HCT116 (cell line): ENCODE data around the gene PSD. TPM values are rescaled to one million over a fixed set of nuclear protein-coding genes. Genes with fewer than 3 reads are reported as not detected.
A peak's percentile ranks its signal among the peaks of the same experiment; 100 is the strongest.

ENCODE experiments used
- ATAC-seq: fragments of 200-7000 bp; cut with Tn5 transposase; 2 replicates; pipeline ENCODE4 v1.9.1; 2020; ENCODE audit warnings: mild to moderate bottlenecking, moderate library complexity
- BruUV-seq: library from RNA; stranded (reverse); fragments of 400-500 nt; replicated peaks from 2 replicates; lab custom pipeline; 2021; lab: Mats Ljungman, UMichigan
- CTCF ChIA-PET: fragments of 300-600 bp; sonication (Branson Sonifier 250); formaldehyde crosslinking; loops from one replicate; lab custom pipeline; 2021; ENCODE audit warnings: antibody characterized with exemption; lab: Charles Lee
- POLR2A ChIA-PET: fragments of 300-600, 350-600 bp; sonication (Branson Sonifier 250); formaldehyde crosslinking; loops from one replicate; lab custom pipeline; 2021; ENCODE audit warnings: antibody characterized with exemption; lab: Charles Lee
- RAD21 ChIA-PET, 2 experiments: fragments of 300-600 bp; sonication (Branson Sonifier 250); formaldehyde crosslinking; loops; one replicate each; lab custom pipeline; 2023; ENCODE audit warnings: low total read pairs in 2 of 2; ENCODE audit not compliant: uncharacterized antibody in 2 of 2, unreplicated experiment in 2 of 2, low non-redundant PET in 1 of 2; lab: Charles Lee
- DNase-seq: peaks from one replicate; pipeline ENCODE4 v3.0.0-alpha.2; 2010; ENCODE audit warnings: low read depth, low spot score
- H2AFZ ChIP-seq: fragments of 200-600 bp; shearing (Covaris generic), sonication (generic); 2 replicates; pipeline ENCODE4 v1.6.1; 2017; ENCODE audit warnings: low read depth, mixed run types, mixed read lengths, antibody characterized with exemption, low read length; ENCODE audit not compliant: poor library complexity, severe bottlenecking
- H3K27ac ChIP-seq: 2 replicates; pipeline ENCODE4 v1.5.1; 2012; ENCODE audit warnings: low read depth, low read length
- H3K27me3 ChIP-seq: fragments of 200-600 bp; sonication (generic); 2 replicates; pipeline ENCODE4 v1.6.1; 2016; ENCODE audit warnings: mixed run types, low read length, mixed read lengths; ENCODE audit not compliant: insufficient read depth
- H3K36me3 ChIP-seq, 2 experiments: fragments of 200-500 bp in 1 of 2; fragments of 200-600 bp in 1 of 2; sonication (Bioruptor generic) in 1 of 2; sonication (generic) in 1 of 2; 2 replicates each; pipeline versions ENCODE4 v1.5.1 to v1.6.1; 2014 to 2016; ENCODE audit warnings: low read length in 2 of 2, inconsistent platforms in 1 of 2, mixed read lengths in 1 of 2, mixed run types in 1 of 2; ENCODE audit not compliant: insufficient read depth in 2 of 2, control insufficient read depth in 1 of 2
- H3K4me1 ChIP-seq, 2 experiments: fragments of 200-600 bp in 1 of 2; sonication (generic) in 1 of 2; 2 replicates each; pipeline versions ENCODE4 v1.5.1 to v1.6.1; 2012 to 2017; ENCODE audit warnings: low read length in 2 of 2, inconsistent platforms in 1 of 2, mild to moderate bottlenecking in 1 of 2, mixed read lengths in 1 of 2, mixed run types in 1 of 2, moderate library complexity in 1 of 2; ENCODE audit not compliant: insufficient read depth in 2 of 2, control insufficient read depth in 1 of 2
- H3K4me2 ChIP-seq: fragments of 200-600 bp; sonication (generic); 2 replicates; pipeline ENCODE4 v1.6.1; 2017; ENCODE audit warnings: mixed run types, low read length, mixed read lengths
- H3K4me3 ChIP-seq, 2 experiments: fragments of 200-600 bp in 1 of 2; sonication (generic) in 1 of 2; replicated peaks in 1 of 2; 2 replicates each; pipeline ENCODE4 v1.5.1; 2011 to 2016; ENCODE audit warnings: low read length in 2 of 2, control low read depth in 1 of 2, low read depth in 1 of 2, mild to moderate bottlenecking in 1 of 2, mixed read lengths in 1 of 2, mixed run types in 1 of 2
- H3K79me2 ChIP-seq: fragments of 200-600 bp; sonication (generic); 2 replicates; pipeline ENCODE4 v1.6.1; 2017; ENCODE audit warnings: mild to moderate bottlenecking, mixed run types, low read length, moderate library complexity, mixed read lengths; ENCODE audit not compliant: insufficient read depth
- H3K9ac ChIP-seq: fragments of 200-600 bp; sonication (generic); 2 replicates; pipeline ENCODE4 v1.6.1; 2016; ENCODE audit warnings: low read length, mixed read lengths
- H3K9me2 ChIP-seq: fragments of 200-600 bp; sonication (generic), shearing (Covaris generic); 2 replicates; pipeline ENCODE4 v1.6.1; 2017; ENCODE audit warnings: mixed run types, mild to moderate bottlenecking, moderate library complexity; ENCODE audit not compliant: insufficient read depth
- H3K9me3 ChIP-seq, 2 experiments: fragments of 200-500 bp in 1 of 2; fragments of 200-600 bp in 1 of 2; sonication (Bioruptor generic) in 1 of 2; sonication (generic) in 1 of 2; 2 replicates each; pipeline ENCODE4 v1.6.1; 2014 to 2017; ENCODE audit warnings: low read length in 2 of 2, mixed read lengths in 2 of 2, inconsistent platforms in 1 of 2, low read depth in 1 of 2, mild to moderate bottlenecking in 1 of 2, mixed run types in 1 of 2, moderate library complexity in 1 of 2; ENCODE audit not compliant: control insufficient read depth in 1 of 2, insufficient read depth in 1 of 2
- H4K20me1 ChIP-seq: fragments of 200-600 bp; sonication (generic), shearing (Covaris generic); 2 replicates; pipeline ENCODE4 v1.6.1; 2017; ENCODE audit warnings: mixed run types, mild to moderate bottlenecking, moderate library complexity; ENCODE audit not compliant: insufficient read depth
- ATF3 ChIP-seq: IDR thresholded peaks from 2 replicates; pipeline ENCODE4 v1.6.1; 2012
- EGR1 ChIP-seq: IDR thresholded peaks from 2 replicates; pipeline ENCODE4 v1.6.1; 2012; ENCODE audit warnings: low read depth
- EZH2 ChIP-seq: fragments of 200-600 bp; sonication (generic); IDR thresholded peaks from 2 replicates; pipeline ENCODE4 v1.6.1; 2017; ENCODE audit warnings: antibody characterized with exemption, mixed run types
- EZH2phosphoT487 ChIP-seq: fragments of 200-600 bp; IDR thresholded peaks from 2 replicates; pipeline ENCODE4 v1.6.1; 2018; ENCODE audit warnings: antibody characterized with exemption, borderline replicate concordance
- FOSL1 ChIP-seq: IDR thresholded peaks from 2 replicates; pipeline ENCODE4 v1.6.1; 2012; ENCODE audit warnings: low read depth
- JUND ChIP-seq: IDR thresholded peaks from 2 replicates; pipeline ENCODE4 v1.6.1; 2012
- POLR2A ChIP-seq: IDR thresholded peaks from 2 replicates; pipeline ENCODE4 v1.7.0; 2011; ENCODE audit warnings: borderline replicate concordance; ENCODE audit not compliant: insufficient read depth, insufficient read length; ENCODE audit errors: extremely low read depth
- POLR2AphosphoS5 ChIP-seq: IDR thresholded peaks from 2 replicates; pipeline ENCODE4 v1.6.1; 2011; ENCODE audit warnings: mild to moderate bottlenecking, low read depth, low read length, moderate library complexity
- RAD21 ChIP-seq: IDR thresholded peaks from 2 replicates; pipeline ENCODE4 v1.6.1; 2012; ENCODE audit warnings: low read depth, mild to moderate bottlenecking
- SIN3A ChIP-seq: IDR thresholded peaks from 2 replicates; pipeline ENCODE4 v1.6.1; 2012; ENCODE audit warnings: low read depth
- SP1 ChIP-seq: IDR thresholded peaks from 2 replicates; pipeline ENCODE4 v1.6.1; 2012; ENCODE audit warnings: low read depth
- TCF7L2 ChIP-seq: IDR thresholded peaks from 2 replicates; pipeline ENCODE4 v1.7.0; 2011; ENCODE audit warnings: borderline replicate concordance, inconsistent platforms; ENCODE audit not compliant: insufficient read depth, insufficient read length; ENCODE audit errors: extremely low read depth
- YY1 ChIP-seq: IDR thresholded peaks from 2 replicates; pipeline ENCODE4 v1.6.1; 2011; ENCODE audit warnings: low read length, low read depth, moderate library complexity, mild to moderate bottlenecking; ENCODE audit not compliant: insufficient replicate concordance; ENCODE audit errors: extremely low read depth
- ZBTB33 ChIP-seq: IDR thresholded peaks from 2 replicates; pipeline ENCODE4 v1.6.1; 2011; ENCODE audit warnings: mild to moderate bottlenecking, low read length, moderate library complexity; ENCODE audit not compliant: insufficient replicate concordance; ENCODE audit errors: extremely low read depth
- ZFX ChIP-seq: fragments of 450-650 bp; IDR thresholded peaks from 2 replicates; pipeline ENCODE4 v1.6.1; 2017
- ZNF274 ChIP-seq: fragments of 200-500 bp; sonication (Bioruptor generic); IDR thresholded peaks from 2 replicates; pipeline ENCODE4 v1.6.1; 2014; ENCODE audit warnings: mild to moderate bottlenecking, low read depth, low read length, inconsistent platforms
- intact Hi-C: fragments of 100-400 bp; cut with micrococcal nuclease; formaldehyde crosslinking; loops from 2 replicates; pipeline ENCODE4 v1.10.0; 2022
- total RNA-seq: library from RNA; stranded (reverse); gene quantifications from one replicate; pipeline ENCODE4 v1.2.1, GENCODE V29; 2021; ENCODE audit not compliant: unreplicated experiment

PSD gene
- total RNA-seq, 1 experiment from 2014 or later = 9.7 TPM

- CTCF ChIA-PET = interaction anchor here (0.9 to 2.7 kb wide), 6 partner anchors 10 to 281 kb away, joined by 3 to 16 read pairs (median 3); no protein-coding TSS in a partner anchor
- H3K9ac ChIP-seq = peak overlapping the region; percentile 97
- peak overlapping the region; percentile 98 for H3K27ac ChIP-seq
Observed at GRCh38 chr10:102450374-102451104, 32.0 kb upstream of the PSD start.

More at GRCh38 chr10:102450374-102451104, 32.0 kb upstream of the PSD start:
- TF ChIP-seq ZNF274 (no peak), SIN3A (no peak), TCF7L2 (peak; percentile 82), FOSL1 (no peak), EGR1 (no peak), ATF3 (no peak), EZH2phosphoT487 (no peak), JUND (no peak), ZBTB33 (peak; percentile 44), SP1 (no peak), POLR2A (peak; percentile 94), ZFX (peak; percentile 99), POLR2AphosphoS5 (peak; percentile 97), RAD21 (no peak), EZH2 (no peak), YY1 (peak; percentile 34)
- H3K79me2 ChIP-seq = peaks cover 35% of the 10 kb centered on the region
- H3K9me2 ChIP-seq = no peaks in the 10 kb centered on the region
- RAD21 ChIA-PET = interaction anchor here (0.9 to 1.6 kb wide), 3 partner anchors 28 to 133 kb away, joined by 3 to 4 read pairs (median 3); no protein-coding TSS in a partner anchor
- H3K27me3 ChIP-seq = no peaks in the 10 kb centered on the region
- BruUV-seq = no TSS peak
- POLR2A ChIA-PET = interaction anchor here (0.6 to 6.1 kb wide), 9 partner anchors 10 to 194 kb away, joined by 3 to 39 read pairs (median 5); partner anchors contain the start of genes CUEDC2, FBXL15 and TRIM8
- DNase-seq (peak; percentile 82), ATAC-seq (peak; percentile 76)
- H3K9me3 ChIP-seq = no peaks in the 10 kb centered on the region
- H3K36me3 ChIP-seq = peaks cover 3 to 10% of the 10 kb centered on the region in 2 experiments; a peak in 2 of 4 replicates
- H4K20me1 ChIP-seq = no peaks in the 10 kb centered on the region
- peak overlapping the region; percentile 72 to 100 for H3K4me3 ChIP-seq
- no peak overlapping the region for H2AFZ ChIP-seq
- H3K4me2 ChIP-seq = peak overlapping the region; percentile 98
- peaks cover 28 to 38% of the 10 kb centered on the region in 2 experiments for H3K4me1 ChIP-seq
- intact Hi-C loops = loop anchor here (2.0 kb wide), 1 partner anchor 56 kb away; the partner anchor contains the start of gene NFKB2
